GM18520 (cell line): ENCODE results near the gene RNF213.
"Not testable (repeated sequence)": the region's sequence is repeated elsewhere in the genome, so short reads cannot be mapped to it uniquely, and the experiment has no call there.

Source experiments
- ATAC-seq: cut with Tn5 transposase; IDR thresholded peaks from one replicate; pipeline ENCODE4 v1.9.1; 2021; ENCODE audit not compliant: unreplicated experiment

Gene RNF213

DNA sequence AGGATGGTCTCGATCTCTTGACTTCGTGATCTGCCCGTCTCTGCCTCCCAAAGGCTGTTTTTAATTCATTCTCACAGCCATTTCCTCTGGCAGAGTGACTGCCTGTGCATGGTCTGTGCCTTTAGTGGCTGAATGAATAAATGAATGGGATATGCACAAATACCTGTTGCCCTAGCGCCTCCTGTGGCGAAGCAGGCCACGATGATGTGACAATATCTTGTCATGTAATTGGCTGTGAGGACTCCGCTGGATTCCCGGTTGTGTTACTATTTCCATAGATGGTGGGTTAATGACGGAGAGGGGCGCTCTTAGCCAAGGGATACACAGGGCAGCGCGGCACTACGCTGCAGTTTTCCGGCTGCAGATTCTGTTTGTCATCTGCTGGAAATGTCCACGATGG is 127.5 kb downstream of the RNF213 start:
- ATAC-seq: no peak

DNA sequence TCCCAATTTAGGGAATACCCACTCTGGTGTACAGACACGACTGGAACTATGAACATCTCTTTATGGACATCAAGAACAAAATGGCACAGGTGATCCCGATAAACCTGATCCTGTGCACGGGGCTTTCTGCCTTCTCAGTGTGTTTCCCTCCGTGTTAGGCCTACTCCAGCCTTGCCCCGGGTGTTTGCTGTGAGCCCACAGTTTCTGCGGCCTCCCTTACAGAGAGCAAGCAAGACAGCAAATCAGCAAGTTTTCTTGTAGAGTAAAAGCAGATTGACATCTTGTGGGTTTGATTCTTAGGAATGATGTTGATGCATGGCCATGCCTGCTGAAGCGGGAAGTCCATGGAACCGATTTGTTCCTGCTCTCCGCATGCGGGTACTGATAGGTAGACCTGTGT is 127.9 kb downstream of the RNF213 start:
- no peak for ATAC-seq

DNA sequence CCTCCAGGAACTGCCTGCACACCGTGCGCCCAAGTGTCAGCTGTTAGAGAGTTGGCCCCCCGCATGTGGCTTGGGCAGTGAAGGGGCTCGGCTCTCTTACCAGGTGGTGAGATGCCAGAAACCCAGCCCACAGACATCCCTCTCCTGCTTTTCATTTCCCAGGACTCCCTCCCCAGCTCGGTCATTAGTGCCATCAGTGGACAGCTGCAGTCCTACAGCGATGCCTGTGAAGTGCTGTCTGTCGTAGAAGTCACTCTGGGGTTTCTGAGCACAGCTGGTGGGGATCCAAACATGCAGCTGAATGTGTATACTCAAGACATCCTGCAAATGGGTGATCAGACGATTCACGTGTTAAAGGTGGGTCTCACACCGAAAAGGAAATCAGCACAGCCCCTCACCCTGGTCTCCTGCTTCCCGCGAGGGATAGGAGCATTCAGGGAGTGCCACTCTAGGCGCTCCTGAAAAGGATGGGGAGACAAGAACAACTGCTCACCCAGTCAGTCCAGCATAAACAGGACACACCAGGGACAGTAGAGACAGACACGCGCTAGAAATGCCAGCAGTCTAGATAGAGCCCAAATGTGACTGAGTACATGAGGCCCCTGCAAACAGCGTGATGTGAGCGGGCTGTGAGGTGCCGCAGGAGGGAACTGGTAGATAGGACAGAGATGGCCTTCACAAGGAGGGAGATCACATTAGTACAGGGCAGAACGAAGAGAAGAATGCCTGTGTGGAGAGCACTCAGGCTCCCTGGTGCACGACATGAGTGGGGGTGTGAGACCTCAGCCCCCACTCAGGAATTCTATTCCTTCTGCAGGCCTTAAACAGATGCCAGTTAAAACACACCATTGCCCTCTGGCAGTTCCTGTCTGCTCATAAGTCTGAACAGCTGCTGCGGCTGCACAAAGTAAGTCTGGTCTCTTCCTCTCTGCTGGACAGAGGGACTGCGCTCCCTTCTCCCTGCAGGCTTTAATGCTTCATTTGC is 128.7 kb downstream of the RNF213 start:
- ATAC-seq: no peak

DNA sequence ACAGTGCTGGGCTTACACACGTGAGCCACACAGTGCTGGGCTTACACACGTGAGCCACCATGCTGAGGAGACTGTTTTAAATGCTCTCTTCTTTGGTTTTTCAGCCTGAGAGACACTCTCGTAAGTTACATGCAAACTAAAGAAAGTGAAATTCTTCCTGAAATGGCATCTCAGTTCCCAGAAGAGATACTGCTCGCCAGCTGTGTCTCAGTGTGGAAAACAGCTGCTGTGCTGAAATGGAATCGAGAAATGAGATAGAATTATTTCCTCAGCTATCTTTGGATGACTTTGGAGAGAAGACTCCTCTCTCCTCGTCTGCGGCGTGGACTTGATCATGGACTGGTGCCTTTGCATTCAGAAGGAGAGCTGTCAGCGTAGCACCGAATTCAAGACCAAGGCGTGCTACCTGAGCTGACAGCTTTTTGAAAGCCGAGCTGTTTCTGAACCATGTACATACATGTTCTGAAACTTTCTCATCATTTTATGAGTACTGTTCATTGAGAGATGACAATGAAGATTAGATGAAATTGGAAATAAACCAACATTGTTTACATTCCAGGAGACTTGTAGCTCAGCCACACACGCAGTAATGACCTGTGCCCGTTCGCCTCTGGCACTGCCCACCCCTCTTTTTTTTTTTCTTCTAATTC is 132.7 kb downstream of the RNF213 start:
- ATAC-seq: no peak

DNA sequence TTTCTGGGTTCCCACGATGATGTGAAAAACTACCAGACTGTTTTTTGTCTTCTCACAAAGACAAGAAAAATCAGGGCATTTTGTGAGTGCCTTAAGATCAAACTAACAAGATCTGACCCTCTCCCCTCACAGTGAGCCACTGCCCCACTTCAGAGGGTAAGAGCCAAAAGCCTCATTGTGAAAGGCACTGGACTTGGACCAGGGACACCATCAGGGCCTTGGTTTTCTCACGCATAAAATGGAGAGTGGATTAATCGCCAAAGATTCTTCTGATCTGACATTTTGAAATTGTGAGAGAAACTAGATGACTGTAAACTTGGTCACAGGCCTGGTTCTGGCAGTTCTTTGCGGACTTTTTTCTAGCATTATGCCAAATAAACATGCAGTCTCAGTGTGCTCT is 133.3 kb downstream of the RNF213 start:
- ATAC-seq: no peak

DNA sequence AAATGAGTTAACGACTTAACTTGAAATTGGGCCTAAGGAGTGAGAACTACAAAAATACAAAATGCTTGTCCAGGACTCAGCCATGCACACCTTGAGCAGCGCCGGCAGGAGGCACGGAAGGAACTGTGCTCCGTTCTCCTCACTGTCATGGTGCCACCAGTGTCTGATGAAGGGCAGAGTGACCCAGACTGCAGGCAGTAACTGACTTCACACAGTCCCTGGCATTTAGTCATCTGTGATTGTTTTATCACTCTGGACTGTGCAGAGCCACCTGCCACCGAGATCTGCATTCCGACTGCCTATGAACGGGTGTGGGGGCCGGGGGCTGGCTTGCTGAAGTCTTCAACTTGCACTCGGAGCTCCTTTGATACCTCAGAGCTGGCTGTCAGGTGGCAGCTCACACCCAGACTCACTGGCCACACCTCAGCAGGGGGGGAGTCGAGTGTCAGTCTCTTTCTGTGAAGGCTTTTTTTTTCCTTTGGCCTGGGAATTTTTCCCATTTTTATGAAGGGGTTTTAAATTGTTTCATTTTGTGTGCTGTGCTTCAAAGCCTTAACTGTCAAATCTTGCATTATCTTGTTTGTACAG is 134.1 kb downstream of the RNF213 start:
- no peak for ATAC-seq

DNA sequence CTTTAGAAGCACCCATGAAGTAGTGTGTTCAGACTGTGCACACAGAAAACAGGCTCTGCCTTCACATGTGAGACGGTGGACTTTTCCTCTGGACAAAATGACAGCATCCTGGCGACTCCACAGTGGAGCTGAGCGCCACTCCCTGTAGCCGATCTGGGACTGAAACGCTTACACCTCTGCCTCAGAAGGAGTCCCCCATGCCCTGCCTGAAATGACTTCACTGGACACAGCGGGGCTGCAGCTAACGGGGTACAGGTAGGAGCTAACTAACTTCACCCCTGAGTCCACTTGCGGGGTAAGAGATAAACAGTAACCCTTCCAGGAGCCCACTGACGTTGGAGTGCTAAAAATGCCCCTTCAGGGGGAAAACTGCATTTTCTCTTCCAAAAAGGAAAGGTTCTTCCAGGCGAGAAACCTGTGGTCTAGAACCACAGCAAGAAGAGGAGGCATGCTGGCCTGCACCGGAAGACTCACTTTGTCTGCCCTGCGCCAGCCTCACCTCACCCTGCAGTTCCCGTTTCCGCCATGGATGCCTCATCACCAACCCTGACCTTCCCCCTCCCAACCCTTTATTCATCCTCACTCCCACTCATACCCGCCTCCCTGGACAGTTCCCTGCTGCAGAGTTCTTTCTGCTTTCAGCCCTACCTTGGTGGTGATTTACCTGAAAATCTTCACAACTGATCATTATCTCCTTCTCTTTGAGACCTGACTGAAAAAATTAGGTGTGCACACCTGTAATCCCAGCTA is 134.9 kb downstream of the RNF213 start:
- ATAC-seq: no peak

DNA sequence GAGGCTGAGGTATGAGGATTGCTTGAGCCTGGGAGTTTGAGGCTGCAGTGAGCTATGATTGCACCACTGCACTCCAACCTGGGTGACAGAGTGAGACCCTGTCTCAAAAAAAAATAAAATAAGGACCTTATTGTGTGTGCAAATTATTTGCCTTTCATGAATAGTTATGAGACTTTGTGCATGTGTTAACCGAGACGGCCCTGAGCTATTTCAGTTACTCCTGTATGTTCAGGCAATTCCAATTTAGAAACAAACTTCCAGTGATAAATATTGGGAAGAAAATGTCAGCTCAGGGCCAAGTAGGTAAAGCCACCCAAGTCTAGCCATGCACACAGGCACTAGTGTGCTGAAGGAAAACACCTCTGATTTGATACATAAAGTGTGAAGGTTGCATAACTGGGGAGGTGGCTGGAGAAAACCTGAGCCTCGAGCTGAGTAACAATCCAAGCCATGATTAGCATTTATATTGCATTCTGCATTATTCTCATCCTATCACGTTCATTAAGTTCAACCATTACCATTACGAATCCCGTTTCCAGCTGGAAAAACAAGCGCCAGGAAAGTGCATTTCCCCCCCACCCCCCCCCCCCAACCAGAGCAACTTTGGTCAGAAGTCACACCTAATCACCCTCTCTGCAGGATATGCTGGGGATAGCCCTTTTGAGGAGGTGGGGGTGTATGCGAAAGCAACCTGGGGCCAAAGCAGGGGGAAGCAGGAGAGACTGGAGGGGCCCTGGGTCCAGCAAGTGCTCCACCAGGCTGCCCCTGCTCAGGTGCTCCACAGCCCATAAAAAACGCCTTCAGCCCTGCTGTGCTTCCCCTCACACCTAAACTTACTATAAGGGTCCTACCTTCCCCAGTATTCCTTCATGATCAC is 135.7 kb downstream of the RNF213 start:
- ATAC-seq: no peak

DNA sequence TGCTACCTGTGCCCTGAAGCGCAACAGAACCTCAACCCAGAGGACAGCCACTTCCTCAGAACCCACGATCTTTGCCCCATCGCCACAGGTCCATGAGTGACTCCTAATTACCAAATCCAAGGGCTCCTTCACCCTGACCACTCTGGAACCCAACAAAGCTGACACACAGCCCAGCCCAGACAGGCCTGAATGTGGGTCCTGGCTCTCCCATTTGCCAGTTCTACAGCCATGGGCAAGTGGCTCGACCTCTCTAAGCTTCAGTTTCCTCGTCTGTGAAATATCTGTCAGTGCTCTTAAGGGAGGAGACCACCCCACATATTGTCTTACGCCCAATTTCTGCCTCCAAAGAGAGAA is 136.4 kb downstream of the RNF213 start:
- no peak for ATAC-seq

DNA sequence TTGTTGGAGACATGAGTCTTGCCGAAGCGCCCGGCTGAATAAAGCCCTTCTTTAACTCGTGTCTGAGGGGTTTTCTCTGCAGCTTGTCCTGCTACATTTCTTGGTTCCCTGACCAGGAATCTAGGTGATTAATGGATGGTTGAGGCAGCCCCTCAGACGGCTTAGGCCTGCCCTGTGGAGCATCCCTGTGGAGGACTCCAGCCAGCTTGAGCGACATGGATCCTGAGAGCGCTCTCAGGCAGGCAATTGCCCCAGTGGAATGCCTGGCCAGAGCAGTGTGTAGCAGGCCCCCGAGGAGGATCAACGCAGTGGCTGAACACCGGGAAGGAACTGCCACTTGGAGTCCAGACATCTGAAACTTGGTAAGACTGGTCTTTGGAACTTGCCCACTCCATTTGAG is 137.0 kb downstream of the RNF213 start:
- no peak for ATAC-seq

DNA sequence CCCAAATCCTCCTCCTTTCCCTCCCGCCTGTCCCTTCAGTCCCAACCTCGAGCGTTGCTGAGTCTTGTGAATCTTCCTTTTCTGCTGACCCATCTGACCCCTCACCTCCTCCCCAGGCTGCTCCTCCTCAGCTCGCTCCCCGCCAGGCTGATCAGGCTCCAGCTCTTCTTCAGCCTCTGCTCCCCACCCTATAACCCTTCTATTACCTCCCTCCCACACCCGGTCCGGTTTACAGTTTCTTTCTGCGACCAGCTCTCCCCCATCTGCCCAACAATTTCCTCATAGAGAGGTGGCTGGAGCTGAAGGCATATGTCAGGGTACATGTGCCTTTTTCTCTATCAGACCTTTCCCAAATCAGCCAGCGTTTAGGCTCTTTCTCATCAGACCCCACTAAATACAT is 140.4 kb downstream of the RNF213 start:
- not testable (repeated sequence) for ATAC-seq

DNA sequence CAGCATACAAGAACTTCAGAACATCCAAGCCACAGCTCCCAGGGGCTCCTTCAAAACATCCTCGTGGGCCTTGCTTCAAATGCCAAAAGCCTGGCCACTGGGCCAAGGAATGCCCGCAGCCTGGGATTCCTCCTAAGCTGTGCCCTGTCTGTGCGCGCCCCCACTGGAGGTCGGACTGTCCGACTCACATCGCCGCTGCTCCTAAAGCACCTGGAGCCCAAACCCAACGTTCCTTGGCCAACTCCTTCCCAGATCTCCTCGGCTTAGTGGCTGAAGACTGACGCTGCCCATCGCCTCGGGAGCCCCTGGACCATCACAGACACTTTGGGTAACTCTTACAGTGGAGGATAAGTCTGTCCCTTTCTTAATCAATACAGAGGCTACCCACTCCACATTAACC is 141.4 kb downstream of the RNF213 start:
- not testable (repeated sequence) for ATAC-seq

DNA sequence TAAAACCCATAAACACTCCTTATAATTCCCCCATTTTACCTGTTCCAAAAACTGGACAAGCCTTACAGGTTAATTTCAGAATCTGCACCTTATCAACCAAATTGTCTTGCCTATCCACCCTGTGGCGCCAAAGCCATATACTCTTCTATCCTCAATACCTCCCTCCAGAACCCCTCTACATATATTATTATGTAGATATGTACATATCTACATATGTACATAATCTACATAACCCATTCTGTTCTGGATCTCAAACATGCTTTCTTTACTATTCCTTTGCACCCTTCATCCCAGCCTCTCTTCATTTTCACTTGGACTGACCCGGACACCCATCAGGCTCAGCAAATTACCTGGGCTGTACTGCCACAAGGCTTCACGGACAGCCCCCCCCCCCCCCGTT is 142.3 kb downstream of the RNF213 start:
- no peak for ATAC-seq

DNA sequence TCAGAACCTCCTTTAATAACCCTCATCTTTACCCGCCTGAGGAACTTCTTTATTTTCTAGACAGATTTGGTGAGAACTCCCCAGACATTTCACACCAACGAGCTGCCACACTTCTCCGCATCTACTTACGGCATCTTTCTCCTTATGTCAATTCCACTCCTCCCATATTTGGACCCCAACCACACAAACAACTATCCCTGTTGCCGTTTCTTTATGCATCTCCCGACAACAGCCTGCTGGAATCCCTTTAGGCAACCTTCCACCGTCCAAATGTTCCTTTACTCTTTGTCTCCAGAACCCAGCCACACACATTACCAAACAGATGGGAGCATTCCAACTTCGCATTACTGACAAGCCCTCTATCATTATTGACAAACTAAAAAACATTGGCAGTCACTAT is 145.5 kb downstream of the RNF213 start:
- ATAC-seq: no peak

DNA sequence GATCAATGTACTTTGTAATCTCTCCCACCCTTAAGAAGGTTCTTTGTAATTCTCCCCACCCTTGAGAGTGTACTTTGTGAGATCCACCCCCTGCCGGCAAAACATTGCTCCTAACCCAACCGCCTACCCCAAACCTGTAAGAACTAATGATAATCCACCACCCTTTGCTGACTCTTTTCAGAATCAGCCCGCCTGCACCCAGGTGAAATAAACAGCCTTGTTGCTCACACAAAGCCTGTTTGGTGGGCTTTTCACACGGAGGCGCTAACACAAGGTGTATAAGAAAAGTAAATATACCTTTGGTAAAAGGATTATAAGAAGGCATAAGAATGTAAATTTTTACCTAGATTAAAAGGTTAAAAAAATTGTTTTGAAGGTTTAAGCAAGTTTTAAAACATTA is 147.3 kb downstream of the RNF213 start:
- ATAC-seq: not testable (repeated sequence)

DNA sequence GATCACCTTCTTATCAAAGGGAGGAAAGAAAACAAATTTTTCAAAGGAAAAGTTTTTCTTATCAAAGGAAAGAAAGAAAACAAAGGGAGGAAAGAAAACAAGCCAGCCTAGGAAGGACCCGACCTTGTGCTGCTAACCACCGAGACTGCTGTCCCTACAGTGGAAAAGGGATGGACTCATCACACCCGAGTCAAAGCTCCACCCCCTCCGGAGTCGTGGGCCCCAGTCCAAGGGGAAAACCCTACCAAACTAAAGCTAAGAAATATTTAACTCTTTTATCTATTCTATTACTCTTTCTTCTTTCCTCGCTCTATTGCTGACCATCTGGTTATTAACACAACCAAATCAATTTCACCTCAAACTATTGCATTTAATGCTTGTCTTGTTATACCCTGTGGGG is 148.2 kb downstream of the RNF213 start:
- no peak for ATAC-seq

DNA sequence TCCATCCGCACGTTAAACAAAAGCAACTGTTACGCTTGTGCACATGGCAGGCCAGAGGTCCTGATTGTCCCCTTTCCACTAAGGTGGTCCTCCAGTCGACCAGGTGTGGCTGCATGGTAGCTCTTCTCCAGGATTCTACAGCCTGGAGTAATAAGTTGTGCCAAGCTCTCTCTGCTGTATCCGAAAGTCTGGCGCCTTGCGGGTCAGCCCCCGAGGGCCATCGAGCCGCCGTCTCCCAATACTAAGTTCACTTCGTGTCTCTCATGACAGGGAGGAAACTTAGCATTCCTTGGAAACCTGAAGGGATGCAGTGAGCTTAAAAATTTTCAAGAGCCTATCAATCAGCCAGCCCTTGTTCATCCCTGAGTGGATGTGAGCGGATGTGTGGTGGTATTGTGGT is 149.0 kb downstream of the RNF213 start:
- no peak for ATAC-seq

DNA sequence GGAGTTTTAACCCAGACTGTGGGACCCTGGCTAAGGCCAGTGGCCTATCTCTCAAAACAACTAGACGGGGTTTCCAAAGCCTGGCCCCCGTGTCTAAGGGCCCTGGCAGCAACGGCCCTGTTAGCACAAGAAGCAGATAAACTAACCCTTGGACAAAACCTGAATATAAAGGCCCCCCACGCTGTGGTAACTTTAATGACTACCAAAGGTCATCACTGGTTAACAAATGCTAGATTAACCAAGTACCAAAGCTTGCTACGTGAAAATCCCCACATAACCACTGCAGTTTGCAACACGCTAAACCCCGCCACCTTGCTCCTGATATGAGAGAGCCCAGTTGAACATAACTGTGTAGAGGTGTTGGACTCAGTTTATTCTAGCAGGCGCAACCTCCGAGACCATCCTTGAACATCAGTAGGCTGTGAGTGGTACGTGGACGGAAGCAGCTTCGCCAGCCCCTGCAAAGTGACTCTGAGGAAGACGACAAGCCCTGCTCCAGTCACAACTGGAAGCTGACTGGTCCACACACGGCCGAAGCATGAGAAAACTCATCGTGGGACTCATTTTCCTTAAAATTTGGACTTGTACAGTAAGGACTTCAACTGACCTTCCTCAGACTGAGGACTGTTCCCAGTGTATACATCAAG is 149.9 kb downstream of the RNF213 start:
- ATAC-seq: not testable (repeated sequence)

DNA sequence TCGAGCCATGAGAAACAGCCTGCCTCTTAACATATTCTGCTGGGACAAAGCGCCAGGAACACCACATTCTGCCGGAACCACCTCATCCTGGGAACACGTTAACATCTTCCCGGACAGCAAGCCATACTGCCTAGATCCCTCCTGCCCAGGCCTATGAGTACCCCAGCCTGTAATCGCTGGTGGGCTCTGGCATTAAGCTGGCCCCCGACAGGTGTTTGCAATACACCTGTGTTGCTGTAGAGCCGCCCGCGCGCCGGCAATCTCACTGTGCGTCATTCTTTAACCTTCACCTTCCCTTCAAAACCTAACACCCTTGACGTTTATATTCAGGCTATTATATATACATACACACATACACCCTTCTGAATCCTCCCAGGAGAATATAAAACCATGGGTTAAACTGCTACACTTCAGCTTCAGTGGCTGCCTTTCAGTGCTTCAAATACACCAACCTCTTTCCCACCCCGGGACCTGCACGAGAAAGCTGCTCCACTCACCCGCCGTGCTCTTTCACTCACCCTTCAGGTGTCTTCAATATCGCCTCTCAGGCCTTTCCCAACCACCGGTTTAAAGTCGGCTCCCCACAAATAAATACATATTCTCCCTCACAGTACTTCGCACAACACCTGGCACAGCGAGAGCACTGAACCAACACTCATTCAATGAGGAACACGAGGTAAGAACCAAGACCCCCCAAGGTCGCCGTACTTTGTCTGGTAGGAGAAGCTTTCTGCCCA is 153.3 kb downstream of the RNF213 start:
- ATAC-seq: no peak
